ENCODE results near the gene CTSL.
"Not testable (repeated sequence)": the region's sequence is repeated elsewhere in the genome, so short reads cannot be mapped to it uniquely, and the experiment has no call there.

CTSL gene

DNA sequence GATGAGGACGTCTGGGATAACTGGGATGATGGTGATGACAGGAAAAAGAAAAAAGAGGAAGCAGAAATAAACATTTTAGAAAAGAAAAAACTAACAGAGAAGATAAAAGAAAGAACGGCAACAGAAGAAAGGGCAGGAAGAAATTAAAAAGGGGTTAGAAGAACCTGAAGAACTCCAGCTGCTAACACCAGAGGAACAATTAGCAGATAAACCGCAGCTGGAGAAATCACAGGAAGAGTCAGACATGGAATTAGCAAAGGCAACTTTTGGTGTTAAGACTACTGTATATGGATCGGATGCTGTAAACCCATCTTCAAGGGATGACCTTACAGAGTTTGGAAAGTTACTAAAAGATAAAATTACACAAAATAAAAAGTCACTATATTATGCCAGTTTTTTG lies 15.4 kb downstream of the CTSL start:
- Histone ChIP-seq H3K9me3 (ENCODE audit: insufficient read depth, low read length) (no peaks in the 10 kb centered on the region), H3K4me3 (ENCODE audit: insufficient read depth, low read length, poor library complexity, severe bottlenecking) (no peak overlapping the region), H3K27me3 (ENCODE audit: low read length) (no peaks in the 10 kb centered on the region), H3K9me2 (replicated peaks; ENCODE audit: insufficient read depth, low read length) (no peaks in the 10 kb centered on the region), H2AFZ (ENCODE audit: low read depth, low read length, severe bottlenecking) (no peak overlapping the region), H4K20me1 (ENCODE audit: low read depth, low read length) (no peaks in the 10 kb centered on the region), H3K27ac (ENCODE audit: low read depth, low read length) (no peak overlapping the region), H3F3A (ENCODE audit: insufficient read depth) (no peaks in the 10 kb centered on the region), H3K36me3 (ENCODE audit: low read length) (no peaks in the 10 kb centered on the region), H3K79me2 (ENCODE audit: insufficient read depth, low read length) (no peaks in the 10 kb centered on the region), H3K4me2 (ENCODE audit: low read depth, low read length, poor library complexity, severe bottlenecking) (no peak overlapping the region), H3K9ac (ENCODE audit: low read length) (no peak overlapping the region)
- TF ChIP-seq EZH2phosphoT487 (conservative IDR thresholded peaks at IDR 0.05; ENCODE audit: low read length), result no peak
- TF ChIP-seq, protein P1, sequence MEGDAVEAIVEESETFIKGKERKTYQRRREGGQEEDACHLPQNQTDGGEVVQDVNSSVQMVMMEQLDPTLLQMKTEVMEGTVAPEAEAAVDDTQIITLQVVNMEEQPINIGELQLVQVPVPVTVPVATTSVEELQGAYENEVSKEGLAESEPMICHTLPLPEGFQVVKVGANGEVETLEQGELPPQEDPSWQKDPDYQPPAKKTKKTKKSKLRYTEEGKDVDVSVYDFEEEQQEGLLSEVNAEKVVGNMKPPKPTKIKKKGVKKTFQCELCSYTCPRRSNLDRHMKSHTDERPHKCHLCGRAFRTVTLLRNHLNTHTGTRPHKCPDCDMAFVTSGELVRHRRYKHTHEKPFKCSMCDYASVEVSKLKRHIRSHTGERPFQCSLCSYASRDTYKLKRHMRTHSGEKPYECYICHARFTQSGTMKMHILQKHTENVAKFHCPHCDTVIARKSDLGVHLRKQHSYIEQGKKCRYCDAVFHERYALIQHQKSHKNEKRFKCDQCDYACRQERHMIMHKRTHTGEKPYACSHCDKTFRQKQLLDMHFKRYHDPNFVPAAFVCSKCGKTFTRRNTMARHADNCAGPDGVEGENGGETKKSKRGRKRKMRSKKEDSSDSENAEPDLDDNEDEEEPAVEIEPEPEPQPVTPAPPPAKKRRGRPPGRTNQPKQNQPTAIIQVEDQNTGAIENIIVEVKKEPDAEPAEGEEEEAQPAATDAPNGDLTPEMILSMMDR (IDR thresholded peaks at IDR 0.05; ENCODE audit: insufficient read depth, low read length, poor library complexity, severe bottlenecking), result no peak

DNA sequence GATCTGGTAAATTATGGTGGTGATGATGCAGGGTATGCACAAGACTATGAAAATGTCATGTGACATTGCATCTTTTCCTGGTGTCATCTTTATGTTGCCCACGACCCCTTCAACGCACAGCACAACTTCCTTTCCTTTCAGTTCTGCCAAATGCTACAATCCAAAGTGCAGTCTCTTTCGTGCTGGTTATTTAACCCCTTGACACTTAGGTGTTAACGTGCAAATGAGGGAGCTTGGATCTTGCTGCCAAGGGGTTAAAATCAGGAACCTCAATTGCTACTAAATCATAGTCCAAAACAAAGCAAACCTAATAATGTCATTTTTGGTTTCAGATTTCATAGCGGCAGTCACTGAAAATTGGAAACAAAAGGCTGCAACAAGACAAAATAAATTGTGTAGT lies 16.0 kb downstream of the CTSL start:
- Histone ChIP-seq H3K4me2 (ENCODE audit: low read depth, low read length, poor library complexity, severe bottlenecking) (no peak overlapping the region), H3K79me2 (ENCODE audit: insufficient read depth, low read length) (no peaks in the 10 kb centered on the region), H3K9me2 (replicated peaks; ENCODE audit: insufficient read depth, low read length) (no peaks in the 10 kb centered on the region), H3F3A (ENCODE audit: insufficient read depth) (no peaks in the 10 kb centered on the region), H3K9me3 (ENCODE audit: insufficient read depth, low read length) (no peaks in the 10 kb centered on the region), H3K27ac (ENCODE audit: low read depth, low read length) (no peak overlapping the region), H3K36me3 (ENCODE audit: low read length) (no peaks in the 10 kb centered on the region), H4K20me1 (ENCODE audit: low read depth, low read length) (no peaks in the 10 kb centered on the region), H3K4me3 (ENCODE audit: insufficient read depth, low read length, poor library complexity, severe bottlenecking) (no peak overlapping the region), H3K9ac (ENCODE audit: low read length) (no peak overlapping the region), H3K27me3 (ENCODE audit: low read length) (no peaks in the 10 kb centered on the region), H2AFZ (ENCODE audit: low read depth, low read length, severe bottlenecking) (no peak overlapping the region)
- TF ChIP-seq EZH2phosphoT487 (conservative IDR thresholded peaks at IDR 0.05; ENCODE audit: low read length), result no peak
- TF ChIP-seq, protein P1 (IDR thresholded peaks at IDR 0.05; ENCODE audit: insufficient read depth, low read length, poor library complexity, severe bottlenecking), result no peak

DNA sequence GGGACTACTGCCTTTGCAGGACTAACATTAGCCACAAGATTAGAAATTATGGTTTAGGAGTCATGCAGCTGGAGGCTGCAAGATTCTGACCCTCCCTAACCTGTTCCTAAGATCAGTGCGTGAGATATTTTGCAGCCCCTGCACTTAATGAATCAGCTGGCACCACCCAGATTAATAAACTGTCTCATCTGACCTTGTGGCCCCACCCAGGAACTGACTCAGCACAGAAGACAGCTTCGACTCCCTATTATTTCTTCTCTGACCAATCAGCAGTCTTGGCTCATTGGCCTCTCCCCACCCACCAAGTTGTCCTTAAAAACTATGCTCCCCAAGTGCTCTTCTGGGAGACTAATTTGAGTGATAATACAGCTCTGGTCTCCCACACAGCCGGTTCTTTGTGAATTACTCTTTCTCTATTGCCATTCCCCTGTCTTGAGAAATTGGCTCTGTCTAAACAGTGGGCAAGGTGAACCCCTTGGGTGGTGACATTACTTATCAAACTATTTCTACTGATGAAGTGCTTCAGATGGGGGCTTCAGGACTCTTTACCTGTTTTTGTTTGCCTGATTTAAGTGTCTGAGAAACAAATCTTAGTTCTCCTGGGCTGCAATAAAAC lies 17.0 kb downstream of the CTSL start:
- Histone ChIP-seq H4K20me1 (ENCODE audit: low read depth, low read length) (no peaks in the 10 kb centered on the region), H3K27ac (ENCODE audit: low read depth, low read length) (no peak overlapping the region), H3K9ac (ENCODE audit: low read length) (no peak overlapping the region), H3K27me3 (ENCODE audit: low read length) (no peaks in the 10 kb centered on the region), H3K79me2 (ENCODE audit: insufficient read depth, low read length) (no peaks in the 10 kb centered on the region), H3K9me3 (ENCODE audit: insufficient read depth, low read length) (no peaks in the 10 kb centered on the region), H3K36me3 (ENCODE audit: low read length) (no peaks in the 10 kb centered on the region), H3F3A (ENCODE audit: insufficient read depth) (no peaks in the 10 kb centered on the region), H3K9me2 (replicated peaks; ENCODE audit: insufficient read depth, low read length) (no peaks in the 10 kb centered on the region), H2AFZ (ENCODE audit: low read depth, low read length, severe bottlenecking) (no peak overlapping the region), H3K4me2 (ENCODE audit: low read depth, low read length, poor library complexity, severe bottlenecking) (no peak overlapping the region), H3K4me3 (ENCODE audit: insufficient read depth, low read length, poor library complexity, severe bottlenecking) (no peak overlapping the region)
- TF ChIP-seq, protein P1 (IDR thresholded peaks at IDR 0.05; ENCODE audit: insufficient read depth, low read length, poor library complexity, severe bottlenecking), result no peak
- TF ChIP-seq EZH2phosphoT487 (conservative IDR thresholded peaks at IDR 0.05; ENCODE audit: low read length), result no peak

DNA sequence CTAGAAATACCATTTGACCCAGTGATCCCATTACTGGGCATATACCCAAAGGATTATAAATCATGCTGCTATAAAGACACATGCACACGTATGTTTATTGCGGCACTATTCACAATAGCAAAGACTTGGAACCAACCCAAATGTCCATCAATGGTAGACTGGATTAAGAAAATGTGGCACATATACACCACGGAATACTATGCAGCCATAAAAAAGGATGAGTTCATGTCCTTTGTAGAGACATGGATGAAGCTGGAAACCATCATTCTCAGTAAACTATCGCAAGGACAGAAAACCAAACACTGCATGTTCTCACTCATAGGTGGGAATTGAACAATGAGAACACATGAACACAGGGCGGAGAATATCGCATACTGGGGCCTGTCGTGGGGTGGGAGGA lies 18.3 kb downstream of the CTSL start:
- not testable (repeated sequence) for H3K27me3 ChIP-seq (ENCODE audit: low read length); H3K4me2 ChIP-seq (ENCODE audit: low read depth, low read length, poor library complexity, severe bottlenecking)

More for the DNA sequence above, 18.3 kb downstream of the CTSL start:
- H3F3A ChIP-seq (ENCODE audit: insufficient read depth); H4K20me1 ChIP-seq (ENCODE audit: low read depth, low read length); H3K9me3 ChIP-seq (ENCODE audit: insufficient read depth, low read length); H3K9ac ChIP-seq (ENCODE audit: low read length); H3K4me3 ChIP-seq (ENCODE audit: insufficient read depth, low read length, poor library complexity, severe bottlenecking); H3K79me2 ChIP-seq (ENCODE audit: insufficient read depth, low read length); H2AFZ ChIP-seq (ENCODE audit: low read depth, low read length, severe bottlenecking); H3K36me3 ChIP-seq (ENCODE audit: low read length); H3K27ac ChIP-seq (ENCODE audit: low read depth, low read length); H3K9me2 ChIP-seq (replicated peaks; ENCODE audit: insufficient read depth, low read length): not testable (repeated sequence)
